PFSK-1 (cell line): ENCODE results near the gene PHLDB1.

ENCODE experiments used
- FOXP2 ChIP-seq: optimal IDR thresholded peaks from 2 replicates; pipeline ENCODE3; 2011; ENCODE audit warnings: borderline replicate concordance, control low read depth, inconsistent platforms; ENCODE audit not compliant: insufficient read depth; ENCODE audit errors: extremely low read length, extremely low read depth
- POLR2AphosphoS5 ChIP-seq: IDR thresholded peaks from 2 replicates; pipeline ENCODE4 v1.6.1; 2012; ENCODE audit warnings: low read depth, mild to moderate bottlenecking, control low read depth, low read length, moderate library complexity
- REST ChIP-seq, 2 experiments: IDR thresholded peaks; 2 replicates each; pipeline versions ENCODE4 v1.6.1 to v1.8.0; 2011 to 2012; ENCODE audit warnings: low read depth in 2 of 2, low read length in 2 of 2, control low read depth in 1 of 2, inconsistent platforms in 1 of 2, mild to moderate bottlenecking in 1 of 2, moderate library complexity in 1 of 2; ENCODE audit not compliant: insufficient read depth in 1 of 2
- SIN3A ChIP-seq: IDR thresholded peaks from 2 replicates; pipeline ENCODE4 v1.6.1; 2012; ENCODE audit warnings: mild to moderate bottlenecking, low read length, moderate library complexity, borderline replicate concordance; ENCODE audit not compliant: insufficient read depth
- TAF1 ChIP-seq: IDR thresholded peaks from 2 replicates; pipeline ENCODE4 v1.6.1; 2012; ENCODE audit warnings: low read length, control low read depth, borderline replicate concordance; ENCODE audit not compliant: insufficient read depth

Gene PHLDB1

DNA sequence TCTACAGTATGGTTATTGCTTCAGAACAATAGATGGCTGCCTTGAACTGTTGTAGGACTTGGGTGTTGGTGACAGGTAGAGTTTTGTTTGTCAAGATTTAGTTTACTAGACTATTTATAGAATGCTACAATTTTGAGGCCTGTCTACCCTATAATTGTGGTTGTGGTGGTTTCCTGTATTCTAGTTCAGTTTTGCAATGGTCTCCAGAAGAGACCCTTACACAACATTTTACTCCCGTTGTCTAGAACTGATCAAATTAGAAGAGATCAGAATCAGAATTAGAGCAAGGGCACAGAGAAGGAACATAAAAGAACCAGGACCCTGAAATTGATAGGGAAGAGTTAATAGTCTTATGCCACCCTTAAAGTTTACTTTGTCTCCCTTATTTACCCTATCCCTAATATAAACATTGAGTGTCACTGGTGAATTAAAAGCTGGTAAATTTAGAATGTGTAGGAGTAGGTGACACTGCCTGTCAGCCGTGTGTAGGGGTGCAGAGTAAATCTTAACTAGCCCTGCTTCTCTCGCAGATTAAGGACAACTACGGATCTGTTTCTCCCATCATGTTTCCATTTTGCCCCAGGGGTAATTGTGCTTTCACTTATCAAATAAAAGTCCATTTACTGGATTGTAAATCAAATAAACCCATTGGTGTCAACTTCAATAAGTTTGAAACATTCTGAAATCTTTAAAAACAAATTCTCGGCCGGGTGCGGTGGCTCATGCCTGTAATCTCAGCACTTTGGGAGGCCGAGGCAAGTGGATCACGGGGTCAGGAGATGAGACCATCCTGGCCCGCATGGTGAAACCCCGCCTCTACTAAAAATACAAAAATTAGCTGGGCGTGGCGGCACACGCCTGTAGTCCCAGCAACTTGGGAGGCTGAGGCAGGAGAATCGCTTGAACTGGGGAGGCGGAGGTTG lies 10.9 kb upstream of the PHLDB1 start:
- TF ChIP-seq SIN3A: no peak
- no peak for TF ChIP-seq FOXP2
- no peak for TF ChIP-seq POLR2AphosphoS5
- TF ChIP-seq REST (IDR thresholded peaks at IDR 0.05; ENCODE audit: insufficient read depth in 1 of 2, low read depth in 2 of 2, low read length in 2 of 2): no peak
- no peak for TF ChIP-seq TAF1

GRCh38 chr11:118597556-118597955 lies 9.9 kb upstream of the PHLDB1 start:
- TF ChIP-seq FOXP2: no peak
- no peak for TF ChIP-seq TAF1
- TF ChIP-seq REST (IDR thresholded peaks at IDR 0.05; ENCODE audit: insufficient read depth in 1 of 2, low read depth in 2 of 2, low read length in 2 of 2): no peak
- no peak for TF ChIP-seq SIN3A
- no peak for TF ChIP-seq POLR2AphosphoS5

DNA sequence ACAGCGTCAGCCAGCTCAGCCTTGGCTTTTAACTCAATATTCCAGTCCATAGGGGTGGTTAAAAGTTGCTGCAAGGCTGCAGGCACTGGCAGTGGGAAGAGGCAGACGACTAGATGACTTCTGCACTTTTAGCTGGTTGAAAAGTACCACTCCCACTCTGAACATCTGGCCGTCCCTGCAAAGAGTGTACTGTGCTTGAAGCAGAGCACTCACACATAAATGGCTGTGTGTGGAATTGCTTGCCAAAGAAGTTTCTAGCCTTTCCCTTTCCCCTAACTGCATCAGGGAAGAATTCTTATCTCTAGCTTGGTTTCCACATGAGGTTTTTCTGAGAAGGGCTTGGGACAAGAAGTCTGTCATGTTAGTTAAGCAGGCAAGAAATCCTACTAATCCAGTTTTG lies 5.1 kb upstream of the PHLDB1 start:
- TF ChIP-seq REST (IDR thresholded peaks at IDR 0.05; ENCODE audit: insufficient read depth in 1 of 2, low read depth in 2 of 2, low read length in 2 of 2) (no peak), TAF1 (no peak), FOXP2 (no peak)

- TF ChIP-seq FOXP2 (no peak), POLR2AphosphoS5 (no peak), SIN3A (no peak), REST (IDR thresholded peaks at IDR 0.05; ENCODE audit: insufficient read depth in 1 of 2, low read depth in 2 of 2, low read length in 2 of 2) (no peak), TAF1 (no peak)
Observed at GRCh38 chr11:118604566-118604965, 2.8 kb upstream of the PHLDB1 start.
